Effector memory CD8-positive, alpha-beta T cell (primary cell): Measurements from ENCODE around the gene MTUS2.
"Not testable (repeated sequence)": the region's sequence is repeated elsewhere in the genome, so short reads cannot be mapped to it uniquely, and the experiment has no call there.

ENCODE experiments used
- ATAC-seq: fragments of 150-1000 bp; cut with Tn5 transposase; replicated peaks from 2 replicates; pipeline ENCODE4 v1.10.0; 2021; ENCODE audit warnings: mild to moderate bottlenecking, moderate library complexity
- DNase-seq, 3 experiments: peaks; one replicate each; pipeline ENCODE4 v3.0.0; 2021
- H3K27ac Mint-ChIP-seq, 2 donors: one replicate each; pipeline ENCODE4 v1.8.0; 2022; ENCODE audit warnings: mild to moderate bottlenecking in 2 of 2, mixed read lengths in 2 of 2, moderate library complexity in 2 of 2
- H3K27me3 Mint-ChIP-seq, 2 donors: one replicate each; pipeline ENCODE4 v1.8.0; 2022; ENCODE audit warnings: mixed read lengths in 2 of 2
- H3K36me3 Mint-ChIP-seq: one replicate; pipeline ENCODE4 v1.8.0; 2022; ENCODE audit warnings: mild to moderate bottlenecking, moderate library complexity, mixed read lengths; ENCODE audit not compliant: insufficient read depth
- H3K4me1 Mint-ChIP-seq, 2 donors: one replicate each; pipeline ENCODE4 v1.8.0; 2022; ENCODE audit warnings: low read depth in 2 of 2, mixed read lengths in 2 of 2
- H3K4me3 Mint-ChIP-seq, 2 donors: one replicate each; pipeline ENCODE4 v1.8.0; 2022; ENCODE audit warnings: mild to moderate bottlenecking in 2 of 2, mixed read lengths in 2 of 2, moderate library complexity in 2 of 2
- H3K9me3 Mint-ChIP-seq, 2 donors: one replicate each; pipeline ENCODE4 v1.8.0; 2022; ENCODE audit warnings: mixed read lengths in 2 of 2

Gene MTUS2

DNA sequence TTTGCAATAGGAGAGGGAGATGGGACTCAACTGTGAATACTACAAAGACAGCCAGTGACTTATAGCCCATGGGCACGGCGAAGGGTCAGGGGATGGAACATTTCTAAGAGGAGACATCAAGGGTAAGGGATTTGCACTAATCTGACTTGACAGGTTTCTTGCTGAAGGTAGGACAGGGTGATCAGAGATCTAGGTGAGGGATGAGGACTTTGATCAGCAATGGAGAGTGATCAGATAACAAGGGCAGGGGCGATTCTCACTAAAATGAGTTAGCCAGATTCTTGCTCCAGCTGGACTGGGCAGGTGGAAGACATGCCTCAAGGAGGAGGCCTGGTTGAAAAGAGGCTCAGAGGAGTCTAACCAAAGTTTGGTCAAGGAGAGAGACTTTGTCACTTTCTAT, 566.1 kb downstream of the MTUS2 start:
- ATAC-seq (no peak), DNase-seq (no peak)
- Mint-ChIP-seq H3K9me3 (no peaks in the 10 kb centered on the region), H3K27me3 (peaks cover 10 to 11% of the 10 kb centered on the region in 2 donors), H3K36me3 (peaks cover 4% of the 10 kb centered on the region), H3K4me3 (no peak overlapping the region), H3K4me1 (no peaks in the 10 kb centered on the region), H3K27ac (no peak overlapping the region)

DNA sequence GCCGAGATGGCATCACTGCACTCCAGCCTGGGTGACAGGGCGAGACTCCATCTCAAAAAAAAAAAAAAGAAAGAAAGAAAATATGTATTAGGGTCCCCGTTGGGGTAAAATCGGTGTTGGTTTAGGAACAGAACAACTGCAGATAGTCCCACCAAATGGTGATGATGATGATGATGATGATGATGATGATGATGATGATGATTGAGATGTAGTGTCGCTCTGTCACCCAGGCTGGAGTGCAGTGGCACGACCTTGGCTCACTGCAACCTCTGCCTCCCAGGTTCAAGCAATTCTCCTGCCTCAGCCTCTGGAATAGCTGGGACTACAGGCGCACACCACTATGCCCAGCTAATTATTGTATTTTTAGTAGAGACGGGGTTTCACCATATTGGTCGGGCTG, 570.5 kb downstream of the MTUS2 start:
- H3K4me3 Mint-ChIP-seq, H3K27ac Mint-ChIP-seq, ATAC-seq, H3K9me3 Mint-ChIP-seq, DNase-seq, H3K4me1 Mint-ChIP-seq, H3K36me3 Mint-ChIP-seq: not testable (repeated sequence)
- peaks cover 23 to 27% of the 10 kb centered on the region in 2 donors for H3K27me3 Mint-ChIP-seq

DNA sequence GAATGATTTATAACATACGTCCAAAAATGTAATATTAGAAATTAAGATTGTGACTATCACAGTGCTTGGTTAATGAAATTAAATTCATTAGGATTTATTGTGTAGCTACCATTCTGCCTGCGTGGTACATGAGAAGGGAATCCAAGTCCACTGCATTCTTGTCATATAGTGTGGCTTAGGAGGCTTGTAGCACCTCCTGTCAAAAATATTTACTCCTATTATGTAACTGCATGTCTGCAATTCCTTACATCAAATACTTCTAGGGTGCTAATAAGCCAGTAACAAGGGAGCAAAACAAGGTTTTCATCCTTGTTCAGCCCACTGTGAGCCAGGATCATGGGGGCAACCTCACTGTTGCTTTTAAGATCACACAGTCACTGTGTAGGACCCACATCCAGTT, 576.3 kb downstream of the MTUS2 start:
- ATAC-seq: no peak
- DNase-seq: no peak
- H3K9me3 Mint-ChIP-seq: no peaks in the 10 kb centered on the region
- H3K4me1 Mint-ChIP-seq: no peaks in the 10 kb centered on the region
- no peaks in the 10 kb centered on the region for H3K36me3 Mint-ChIP-seq
- no peak overlapping the region for H3K4me3 Mint-ChIP-seq
- no peak overlapping the region for H3K27ac Mint-ChIP-seq
- peaks cover 39% of the 10 kb centered on the region in 2 donors for H3K27me3 Mint-ChIP-seq

- Mint-ChIP-seq H3K27ac (no peak overlapping the region), H3K9me3 (no peaks in the 10 kb centered on the region), H3K4me3 (no peak overlapping the region), H3K36me3 (no peaks in the 10 kb centered on the region), H3K4me1 (peaks cover 0 to 1% of the 10 kb centered on the region in 2 donors), H3K27me3 (peaks cover 39% of the 10 kb centered on the region in 2 donors)
- no peak for DNase-seq
- ATAC-seq: no peak
Measured at GRCh38 chr13:29397265-29397664, 577.1 kb downstream of the MTUS2 start.

DNA sequence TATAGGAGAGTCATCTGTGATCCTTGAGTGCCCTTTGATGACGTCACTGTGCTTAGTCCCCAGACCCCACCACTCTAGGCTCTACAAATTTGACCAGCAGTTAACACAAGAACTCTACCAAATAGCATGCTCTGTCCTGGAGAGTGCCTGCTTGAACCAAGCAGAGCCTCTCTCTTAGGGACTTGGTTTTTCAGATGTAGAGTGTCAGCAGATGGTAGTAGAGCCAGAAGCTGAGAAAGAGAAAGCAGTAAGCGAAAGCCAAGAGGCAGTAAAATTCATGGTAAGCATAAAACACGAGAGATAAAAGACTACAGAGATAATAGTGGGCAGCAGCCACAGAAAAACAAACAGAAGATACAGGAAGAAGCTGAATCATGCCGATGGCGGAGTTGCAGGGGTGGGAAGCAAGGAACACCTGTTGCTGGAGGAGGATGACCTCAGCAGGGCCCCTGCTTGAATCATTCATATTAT, 582.1 kb downstream of the MTUS2 start:
- Mint-ChIP-seq H3K4me1 (peaks cover 0 to 2% of the 10 kb centered on the region in 2 donors), H3K9me3 (no peaks in the 10 kb centered on the region), H3K27me3 (peaks cover 11 to 12% of the 10 kb centered on the region in 2 donors), H3K27ac (no peak overlapping the region), H3K4me3 (no peak overlapping the region), H3K36me3 (no peaks in the 10 kb centered on the region)
- DNase-seq (no peak), ATAC-seq (no peak)

- DNase-seq: no peak
- H3K27me3 Mint-ChIP-seq: peaks cover 0 to 11% of the 10 kb centered on the region in 2 donors
- ATAC-seq: no peak
- peaks cover 0 to 2% of the 10 kb centered on the region in 2 donors for H3K4me1 Mint-ChIP-seq
- H3K36me3 Mint-ChIP-seq: no peaks in the 10 kb centered on the region
- H3K9me3 Mint-ChIP-seq: no peaks in the 10 kb centered on the region
- H3K4me3 Mint-ChIP-seq: no peak overlapping the region
- no peak overlapping the region for H3K27ac Mint-ChIP-seq
Measured at GRCh38 chr13:29405401-29405800, 585.3 kb downstream of the MTUS2 start.

GRCh38 chr13:29411481-29411880, 591.3 kb downstream of the MTUS2 start:
- H3K36me3 Mint-ChIP-seq: no peaks in the 10 kb centered on the region
- ATAC-seq: no peak
- H3K9me3 Mint-ChIP-seq: peaks cover 0 to 2% of the 10 kb centered on the region in 2 donors
- H3K4me1 Mint-ChIP-seq: no peaks in the 10 kb centered on the region
- peaks cover 0 to 20% of the 10 kb centered on the region in 2 donors for H3K27me3 Mint-ChIP-seq
- H3K27ac Mint-ChIP-seq: no peak overlapping the region
- H3K4me3 Mint-ChIP-seq: no peak overlapping the region
- no peak for DNase-seq

GRCh38 chr13:29418026-29418425, 597.9 kb downstream of the MTUS2 start:
- no peak for ATAC-seq

GRCh38 chr13:29421118-29421517, 601.0 kb downstream of the MTUS2 start:
- DNase-seq (no peak), ATAC-seq (no peak)
- Mint-ChIP-seq H3K9me3 (peaks cover 0 to 2% of the 10 kb centered on the region in 2 donors), H3K4me1 (no peaks in the 10 kb centered on the region), H3K4me3 (no peak overlapping the region), H3K36me3 (no peaks in the 10 kb centered on the region), H3K27ac (no peak overlapping the region), H3K27me3 (peaks cover 50 to 63% of the 10 kb centered on the region in 2 donors)

More at GRCh38 chr13:29418026-29418425, 597.9 kb downstream of the MTUS2 start:
- H3K27ac Mint-ChIP-seq: no peak overlapping the region
- no peak for DNase-seq
- peaks cover 0 to 2% of the 10 kb centered on the region in 2 donors for H3K9me3 Mint-ChIP-seq
- peaks cover 38 to 45% of the 10 kb centered on the region in 2 donors for H3K27me3 Mint-ChIP-seq
- no peak overlapping the region for H3K4me3 Mint-ChIP-seq
- no peaks in the 10 kb centered on the region for H3K36me3 Mint-ChIP-seq
- no peaks in the 10 kb centered on the region for H3K4me1 Mint-ChIP-seq

- peaks cover 0 to 2% of the 10 kb centered on the region in 2 donors for H3K9me3 Mint-ChIP-seq
- DNase-seq: no peak
- peaks cover 59 to 72% of the 10 kb centered on the region in 2 donors for H3K27me3 Mint-ChIP-seq
- no peak overlapping the region for H3K4me3 Mint-ChIP-seq
- H3K36me3 Mint-ChIP-seq: no peaks in the 10 kb centered on the region
- H3K4me1 Mint-ChIP-seq: no peaks in the 10 kb centered on the region
- H3K27ac Mint-ChIP-seq: no peak overlapping the region
- no peak for ATAC-seq
Measured at GRCh38 chr13:29422015-29422414, 601.9 kb downstream of the MTUS2 start.

DNA sequence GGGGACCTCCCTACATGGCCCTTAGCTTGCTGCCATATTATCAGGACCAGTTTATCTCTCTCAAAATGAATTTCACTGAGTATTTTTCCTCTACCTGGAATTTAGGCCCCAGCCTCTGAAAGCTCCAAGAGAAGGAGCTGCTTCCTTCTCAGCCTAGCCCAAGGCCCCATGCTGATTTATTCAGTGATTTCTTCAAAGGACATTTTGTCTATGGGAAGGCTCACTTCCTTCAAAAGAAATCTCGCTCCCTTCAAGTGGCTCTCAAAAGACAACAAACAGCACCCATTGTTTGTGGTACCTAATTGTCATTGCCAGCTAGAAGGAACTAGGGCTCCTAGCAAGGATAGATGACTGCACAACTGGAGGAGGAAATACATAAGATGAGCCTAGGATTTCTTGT, 602.9 kb downstream of the MTUS2 start:
- DNase-seq (no peak), ATAC-seq (no peak)
- Mint-ChIP-seq H3K36me3 (no peaks in the 10 kb centered on the region), H3K9me3 (peaks cover 0 to 2% of the 10 kb centered on the region in 2 donors), H3K4me3 (no peak overlapping the region), H3K27me3 (peaks cover 56 to 74% of the 10 kb centered on the region in 2 donors), H3K4me1 (no peaks in the 10 kb centered on the region), H3K27ac (no peak overlapping the region)

GRCh38 chr13:29427937-29428309, 607.8 kb downstream of the MTUS2 start:
- no peak for ATAC-seq
- Mint-ChIP-seq H3K4me1 (peaks cover 0 to 5% of the 10 kb centered on the region in 2 donors), H3K36me3 (no peaks in the 10 kb centered on the region), H3K9me3 (no peaks in the 10 kb centered on the region), H3K27me3 (peaks cover 52 to 74% of the 10 kb centered on the region in 2 donors), H3K27ac (no peak overlapping the region), H3K4me3 (no peak overlapping the region)
- DNase-seq: no peak

DNA sequence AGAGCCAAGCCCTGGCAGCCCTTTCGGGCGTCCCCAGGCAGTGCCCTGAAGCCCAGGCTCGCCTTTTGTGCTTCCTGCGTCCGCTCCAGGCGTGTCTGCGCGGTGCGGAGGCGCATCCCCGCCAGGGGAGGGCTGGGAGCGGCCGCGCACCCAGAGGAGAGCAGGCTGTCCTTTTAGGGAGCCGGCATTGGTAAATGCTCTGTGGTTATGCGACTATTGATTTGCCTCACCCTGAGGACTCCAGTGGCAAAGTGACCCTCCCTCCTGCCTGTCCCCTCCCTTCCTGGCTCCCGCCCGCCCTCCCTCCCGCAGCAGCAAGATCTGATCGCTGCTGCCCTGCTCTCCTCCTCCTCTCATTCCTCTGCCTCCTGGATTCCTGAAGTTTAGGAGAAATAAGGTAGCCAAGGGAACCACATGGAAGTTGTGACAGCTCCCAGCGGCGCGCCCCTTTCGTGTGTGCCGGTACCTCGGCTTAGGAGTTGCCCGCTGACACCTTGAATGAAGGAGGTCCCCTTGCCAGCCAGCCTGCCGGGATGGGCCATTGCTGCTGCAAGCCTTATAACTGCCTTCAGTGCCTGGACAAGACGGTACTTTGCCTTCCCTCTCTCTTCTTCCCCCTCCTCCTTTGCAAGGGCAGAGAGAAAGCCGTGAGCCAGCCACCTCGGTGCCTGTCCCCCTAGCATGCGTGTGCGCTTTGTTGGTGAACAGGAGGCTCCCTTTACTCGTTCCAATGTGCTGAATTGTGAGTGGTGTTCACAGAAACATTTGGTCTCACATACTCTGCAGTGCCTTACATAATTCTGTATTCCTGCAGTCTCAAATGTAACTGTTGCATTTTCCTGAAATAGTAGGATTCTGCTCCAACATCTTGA, 608.4 kb downstream of the MTUS2 start:
- ATAC-seq: no peak
- Mint-ChIP-seq H3K4me1 (peaks cover 0 to 5% of the 10 kb centered on the region in 2 donors), H3K9me3 (no peaks in the 10 kb centered on the region), H3K27ac (no peak overlapping the region), H3K4me3 (no peak overlapping the region), H3K36me3 (no peaks in the 10 kb centered on the region), H3K27me3 (peaks cover 50 to 73% of the 10 kb centered on the region in 2 donors)
- no peak for DNase-seq

DNA sequence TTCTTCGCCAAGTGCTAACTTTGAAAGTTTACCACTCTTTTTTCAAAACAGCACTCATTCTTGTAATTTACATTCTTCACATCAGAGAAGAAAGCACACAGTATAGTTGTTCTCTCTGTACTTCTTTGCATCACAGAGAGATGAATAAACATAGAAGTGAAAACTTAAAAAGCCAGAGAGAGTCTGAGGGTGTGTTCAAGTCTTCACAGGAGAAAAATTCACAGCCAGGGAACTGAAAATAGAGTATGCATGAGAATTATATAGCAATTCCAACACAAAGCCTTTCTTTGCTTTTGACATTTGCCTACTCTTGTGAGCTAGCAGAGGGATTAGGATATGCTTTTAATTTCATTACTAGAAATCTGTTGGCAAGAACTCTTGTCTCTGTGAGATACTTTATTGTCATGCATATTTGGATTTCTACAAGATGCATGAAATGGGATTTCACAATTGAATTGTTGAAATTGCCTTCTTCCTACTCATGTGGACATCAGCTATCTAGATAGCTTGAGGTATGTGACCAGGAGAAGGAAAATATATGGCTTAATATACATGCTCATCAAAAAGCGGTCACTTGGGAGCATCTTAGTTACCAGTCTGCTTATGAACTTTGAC, 609.3 kb downstream of the MTUS2 start:
- no peak overlapping the region for H3K27ac Mint-ChIP-seq

More for the DNA sequence above, 609.3 kb downstream of the MTUS2 start:
- Mint-ChIP-seq H3K4me3 (no peak overlapping the region), H3K36me3 (no peaks in the 10 kb centered on the region), H3K4me1 (peaks cover 0 to 5% of the 10 kb centered on the region in 2 donors), H3K27me3 (peaks cover 50 to 70% of the 10 kb centered on the region in 2 donors), H3K9me3 (no peaks in the 10 kb centered on the region)
- DNase-seq (no peak), ATAC-seq (no peak)
